Ascending aorta (tissue), 2 donors: Measurements from ENCODE around the gene RUNX3. TPM values are rescaled to one million over a fixed set of nuclear protein-coding genes. Genes with fewer than 3 reads are reported as not detected.

ENCODE experiments used
- DNase-seq, 2 donors: peaks; one replicate each; pipeline ENCODE4 v3.0.0-alpha.2; 2019; ENCODE audit warnings: low spot score in 2 of 2
- H3K27ac ChIP-seq, 2 donors: fragments of 200-600 bp; sonication (generic); one replicate each; pipeline ENCODE4 v1.5.1; 2016 to 2017; ENCODE audit warnings: mild to moderate bottlenecking in 1 of 2
- H3K27me3 ChIP-seq: fragments of 200-600 bp; sonication (generic); one replicate; pipeline ENCODE4 v1.5.1; 2017
- H3K36me3 ChIP-seq, 2 donors: fragments of 200-600 bp; sonication (generic); one replicate each; pipeline ENCODE4 v1.5.1; 2016
- H3K4me1 ChIP-seq, 2 donors: fragments of 200-600 bp; sonication (generic); one replicate each; pipeline ENCODE4 v1.5.1; 2016 to 2017; ENCODE audit warnings: mild to moderate bottlenecking in 1 of 2
- H3K4me3 ChIP-seq, 2 donors: fragments of 200-600 bp; sonication (generic); one replicate each; pipeline ENCODE4 v1.5.1; 2016 to 2017; ENCODE audit warnings: mild to moderate bottlenecking in 1 of 2
- H3K9me3 ChIP-seq, 2 donors: fragments of 200-600 bp; sonication (generic); one replicate each; pipeline ENCODE4 v1.5.1; 2016
- CTCF ChIP-seq, 3 experiments: fragments of 200-600 bp in 2 of 3; fragments of 450-650 bp in 1 of 3; sonication (generic) in 2 of 3; IDR thresholded peaks; one replicate each; pipeline ENCODE4 v1.5.1; 2016 to 2019; ENCODE audit warnings: antibody characterized with exemption in 3 of 3, mild to moderate bottlenecking in 1 of 3, moderate library complexity in 1 of 3
- intact Hi-C: fragments of 100-400 bp; cut with DNase I; formaldehyde crosslinking; loops from one replicate; pipeline ENCODE4 v1.15.1; 2023
- total RNA-seq: library from RNA; depleted of rRNA; stranded (reverse); fragments of >200 nt; gene quantifications from one replicate; pipeline ENCODE4 v1.1.0, GENCODE V29; 2016

The RUNX3 gene
- total RNA-seq, 1 donor from 2014 or later = 0.21 TPM

GRCh38 chr1:24913616-24914225 is 16.4 kb downstream of the RUNX3 start:
- Histone ChIP-seq H3K9me3 (no peaks in the 10 kb centered on the region), H3K4me1 (peaks cover 0 to 5% of the 10 kb centered on the region in 2 donors), H3K27ac (peak overlapping the region in 1 of 2 donors; percentile 0), H3K36me3 (no peaks in the 10 kb centered on the region), H3K27me3 (no peaks in the 10 kb centered on the region), H3K4me3 (no peak overlapping the region)
- TF ChIP-seq CTCF (IDR thresholded peaks at IDR 0.05) = no peak
- intact Hi-C loops = no loop called here
- DNase-seq = no peak

GRCh38 chr1:24913274-24913604 is 16.8 kb downstream of the RUNX3 start:
- Histone ChIP-seq H3K4me3 (no peak overlapping the region), H3K36me3 (no peaks in the 10 kb centered on the region), H3K4me1 (peaks cover 0 to 5% of the 10 kb centered on the region in 2 donors), H3K27me3 (no peaks in the 10 kb centered on the region), H3K9me3 (no peaks in the 10 kb centered on the region), H3K27ac (peak overlapping the region in 1 of 2 donors; percentile 0)
- TF ChIP-seq CTCF (IDR thresholded peaks at IDR 0.05) = no peak
- no peak for DNase-seq
- intact Hi-C loops = no loop called here

- no peak for DNase-seq
- Histone ChIP-seq H3K27ac (peak overlapping the region; percentile 31 to 33), H3K36me3 (no peaks in the 10 kb centered on the region), H3K4me3 (no peak overlapping the region), H3K9me3 (no peaks in the 10 kb centered on the region), H3K27me3 (no peaks in the 10 kb centered on the region), H3K4me1 (peaks cover 0 to 5% of the 10 kb centered on the region in 2 donors)
- TF ChIP-seq CTCF (IDR thresholded peaks at IDR 0.05) = no peak
- intact Hi-C loops = no loop called here
These were observed 17.5 kb downstream of the RUNX3 start for GRCh38 chr1:24912376-24913273.

GRCh38 chr1:24911651-24912155 is 18.4 kb downstream of the RUNX3 start:
- no peaks in the 10 kb centered on the region for H3K9me3 ChIP-seq
- peaks cover 0 to 5% of the 10 kb centered on the region in 2 donors for H3K4me1 ChIP-seq
- no peak overlapping the region for H3K4me3 ChIP-seq
- no peaks in the 10 kb centered on the region for H3K36me3 ChIP-seq
- no peaks in the 10 kb centered on the region for H3K27me3 ChIP-seq
- peak overlapping the region; percentile 31 to 33 for H3K27ac ChIP-seq
- intact Hi-C loops = no loop called here
- no peak for TF ChIP-seq CTCF (IDR thresholded peaks at IDR 0.05)
- no peak for DNase-seq

GRCh38 chr1:24910751-24911650 is 19.1 kb downstream of the RUNX3 start:
- intact Hi-C loops = no loop called here
- no peak overlapping the region for H3K4me3 ChIP-seq
- H3K36me3 ChIP-seq = no peaks in the 10 kb centered on the region
- H3K27ac ChIP-seq = peak overlapping the region; percentile 31 to 33
- peak; percentile 54 to 70 for DNase-seq
- TF ChIP-seq CTCF (IDR thresholded peaks at IDR 0.05) = no peak
- H3K9me3 ChIP-seq = no peaks in the 10 kb centered on the region
- peaks cover 0 to 5% of the 10 kb centered on the region in 2 donors for H3K4me1 ChIP-seq
- no peaks in the 10 kb centered on the region for H3K27me3 ChIP-seq
